Measurements from ENCODE around the gene TMEM121.
A peak's percentile ranks its signal among the peaks of the same experiment; 100 is the strongest.

Gene TMEM121

DNA sequence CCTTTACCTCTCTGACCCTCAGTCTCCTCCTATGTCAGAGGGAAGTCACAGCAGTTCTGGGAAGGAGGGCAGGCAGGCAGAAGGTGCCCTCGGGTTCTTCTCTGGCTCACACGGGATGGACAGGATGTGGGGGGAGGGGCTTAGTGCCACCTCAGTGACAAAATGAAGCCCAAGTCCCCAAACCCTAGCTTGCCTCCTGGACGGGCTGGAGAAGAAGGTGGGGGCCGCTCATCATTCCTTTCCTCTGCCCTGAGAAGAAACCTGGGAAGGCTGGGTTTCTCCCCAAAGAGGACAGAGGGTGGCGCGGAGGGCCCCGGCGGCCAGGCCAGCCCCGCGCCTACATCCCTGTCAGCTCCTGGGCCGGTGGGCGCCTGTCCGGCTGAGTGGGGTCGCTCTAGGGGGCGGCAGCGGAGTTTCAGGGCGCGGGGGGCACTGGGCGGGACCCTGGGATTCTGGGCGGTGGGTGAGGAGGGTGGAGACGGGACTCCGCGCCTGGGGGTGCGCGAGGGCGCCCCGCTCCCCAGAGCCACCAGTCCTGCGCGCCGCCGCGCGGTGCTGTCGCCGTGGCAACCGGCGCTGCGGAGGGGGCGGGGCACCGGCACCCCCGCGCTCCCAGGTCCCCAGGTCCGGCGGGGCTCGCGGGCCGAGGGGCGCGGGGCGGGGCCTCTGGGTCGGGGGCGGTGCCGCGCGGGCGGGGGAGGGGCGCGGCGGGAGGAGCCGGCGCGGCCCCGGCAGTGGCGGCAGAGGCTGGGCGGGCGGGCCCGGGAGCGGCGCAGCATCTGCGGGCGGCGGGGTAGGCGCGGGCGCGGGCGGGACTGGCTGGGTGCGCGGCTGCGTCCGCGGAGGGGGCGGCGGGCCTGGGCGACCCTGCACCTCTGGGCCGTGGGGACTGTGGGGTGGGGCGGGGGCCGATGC lies at the start of gene TMEM121:
TSS of gene TMEM121 (plus strand) at position 723 of the 915 bp plus-strand sequence. CDS start 2,252 bp downstream, outside the sequence.
- DNase-seq (ENCODE audit: low spot score), result peak; percentile 39

DNA sequence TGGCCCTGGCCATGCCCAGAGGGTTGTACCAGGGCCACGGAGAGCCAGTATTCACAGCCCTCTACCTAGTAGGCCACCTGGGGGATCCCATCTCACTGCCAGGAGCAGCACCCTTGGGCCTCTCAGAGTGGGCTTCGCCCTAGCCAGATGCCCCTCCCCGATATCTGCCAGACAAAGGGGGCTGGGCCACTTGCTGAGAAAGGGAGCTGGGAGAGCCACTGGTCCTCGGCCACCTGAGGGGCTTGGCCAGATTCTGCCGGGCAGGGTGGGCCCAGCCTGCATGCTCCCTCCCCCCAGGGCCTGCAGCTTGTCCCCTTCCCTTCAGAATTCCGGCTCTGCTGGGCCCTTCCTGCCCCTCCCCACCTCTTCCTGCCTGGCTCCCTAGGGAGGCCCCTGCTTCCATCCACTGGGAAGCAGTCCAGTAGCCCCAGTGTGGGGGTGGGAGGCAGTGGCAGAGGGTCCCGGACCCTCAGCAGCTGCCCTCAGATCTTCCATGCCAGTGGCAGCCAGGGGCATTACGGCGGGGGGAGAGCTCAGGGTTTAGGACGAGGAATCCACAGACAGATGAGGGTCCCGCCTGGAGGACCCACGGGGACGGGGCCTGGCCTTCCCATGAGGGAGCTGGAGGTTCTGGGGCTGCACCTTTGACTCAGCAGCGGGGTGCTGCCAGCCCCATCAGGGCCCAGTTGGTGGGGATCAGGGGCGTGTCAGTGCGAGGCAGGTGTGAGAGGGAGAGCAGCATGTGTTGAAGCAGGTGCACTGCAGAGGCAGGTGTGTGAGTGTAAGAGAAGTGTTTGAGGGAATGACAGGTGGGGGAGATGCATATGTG lies 49.3 kb upstream of the TMEM121 start:
- no peak for DNase-seq (ENCODE audit: low spot score)

DNA sequence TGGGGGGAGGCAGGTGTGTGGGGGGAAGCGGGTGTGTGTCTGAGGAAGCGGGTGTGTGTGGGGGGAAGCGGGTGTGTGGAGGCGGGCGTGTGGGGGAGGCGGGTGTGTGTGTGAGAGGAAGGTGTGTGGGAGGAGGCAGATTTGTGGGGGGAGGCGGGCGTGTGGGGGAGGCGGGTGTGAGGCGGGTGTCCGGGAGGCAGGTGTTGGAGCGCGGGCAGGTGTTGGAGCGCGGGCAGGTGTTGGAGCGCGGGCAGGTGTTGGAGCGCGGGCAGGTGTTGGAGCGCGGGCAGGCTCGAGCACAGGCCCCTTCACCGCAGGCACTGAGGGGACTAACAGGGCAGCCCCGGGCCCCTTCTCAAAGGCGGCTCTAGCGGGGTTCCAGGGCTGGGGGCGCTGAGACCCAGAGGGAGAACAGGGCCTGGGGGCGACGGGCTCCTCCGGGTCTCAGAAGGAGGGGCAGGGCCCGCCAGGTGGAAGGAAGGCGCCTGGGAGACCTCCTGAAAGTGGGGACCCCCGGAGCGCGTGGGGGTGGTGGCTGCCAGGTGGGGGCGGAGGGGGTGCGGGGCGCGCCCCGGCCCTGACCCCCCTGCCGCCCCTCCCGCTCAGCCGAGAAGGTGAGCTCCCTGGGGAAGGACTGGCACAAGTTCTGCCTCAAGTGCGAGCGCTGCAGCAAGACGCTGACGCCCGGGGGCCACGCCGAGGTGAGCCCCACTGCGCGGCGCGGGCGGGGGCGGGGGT lies 48.6 kb upstream of the TMEM121 start:
- no peak for DNase-seq (ENCODE audit: low spot score)

DNA sequence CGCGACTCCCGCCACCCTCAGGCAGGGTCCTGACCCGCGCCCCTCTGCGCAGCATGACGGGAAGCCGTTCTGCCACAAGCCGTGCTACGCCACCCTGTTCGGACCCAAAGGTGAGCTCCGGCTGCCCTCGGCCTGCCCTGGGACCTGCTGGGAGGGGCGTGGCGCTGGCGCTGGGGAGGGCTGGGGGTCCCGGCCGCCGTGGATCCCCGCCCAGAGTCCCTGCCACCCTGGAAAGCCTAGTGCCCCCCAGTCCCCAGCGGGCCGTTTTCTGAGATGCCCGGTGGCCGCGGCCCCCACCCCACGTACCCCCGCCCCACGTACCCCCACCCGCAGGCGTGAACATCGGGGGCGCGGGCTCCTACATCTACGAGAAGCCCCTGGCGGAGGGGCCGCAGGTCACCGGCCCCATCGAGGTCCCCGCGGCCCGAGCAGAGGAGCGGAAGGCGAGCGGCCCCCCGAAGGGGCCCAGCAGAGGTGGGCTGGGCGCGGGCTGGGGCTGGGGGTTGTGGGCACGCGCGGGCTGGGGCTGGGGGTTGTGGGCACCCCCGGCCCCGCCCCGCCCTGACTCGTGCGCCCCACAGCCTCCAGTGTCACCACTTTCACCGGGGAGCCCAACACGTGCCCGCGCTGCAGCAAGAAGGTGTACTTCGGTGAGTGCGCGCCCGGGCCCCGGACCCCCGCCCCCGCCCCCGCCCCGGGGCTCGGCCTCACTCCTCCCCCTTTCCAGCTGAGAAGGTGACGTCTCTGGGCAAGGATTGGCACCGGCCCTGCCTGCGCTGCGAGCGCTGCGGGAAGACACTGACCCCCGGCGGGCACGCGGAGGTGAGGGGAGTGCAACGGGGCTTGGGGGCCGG lies 47.8 kb upstream of the TMEM121 start:
- no peak for DNase-seq (ENCODE audit: low spot score)

DNA sequence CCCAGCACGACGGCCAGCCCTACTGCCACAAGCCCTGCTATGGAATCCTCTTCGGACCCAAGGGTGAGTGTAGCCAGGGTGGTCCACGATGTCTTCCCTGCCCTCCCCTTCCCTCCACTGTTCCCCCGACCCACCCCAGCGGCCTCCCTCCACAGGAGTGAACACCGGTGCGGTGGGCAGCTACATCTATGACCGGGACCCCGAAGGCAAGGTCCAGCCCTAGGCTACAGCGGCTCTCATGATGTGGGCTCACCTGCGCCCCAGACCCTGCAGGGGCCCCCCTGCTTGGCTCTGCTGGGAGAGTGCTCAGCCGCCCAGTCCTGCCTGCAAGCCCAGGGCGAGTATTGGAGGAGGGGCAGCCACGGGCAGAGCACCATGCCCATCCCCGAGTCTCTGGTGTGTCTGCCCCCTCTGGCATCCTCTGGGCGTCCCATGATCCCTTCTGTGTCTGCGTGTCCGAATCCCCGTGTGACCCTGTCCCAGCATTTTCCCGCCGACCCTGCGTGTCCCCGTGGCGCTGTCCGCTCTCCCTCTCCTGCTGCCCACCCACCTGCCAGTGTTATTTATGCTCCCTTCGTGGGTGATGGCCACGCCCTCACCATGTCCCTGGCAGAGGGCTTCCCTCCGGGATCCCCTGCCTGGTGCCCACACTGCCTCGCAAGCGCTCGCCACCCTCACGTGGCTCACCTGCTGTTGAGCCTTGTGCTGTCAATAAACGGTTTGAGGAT lies 46.8 kb upstream of the TMEM121 start:
- no peak for DNase-seq (ENCODE audit: low spot score)

DNA sequence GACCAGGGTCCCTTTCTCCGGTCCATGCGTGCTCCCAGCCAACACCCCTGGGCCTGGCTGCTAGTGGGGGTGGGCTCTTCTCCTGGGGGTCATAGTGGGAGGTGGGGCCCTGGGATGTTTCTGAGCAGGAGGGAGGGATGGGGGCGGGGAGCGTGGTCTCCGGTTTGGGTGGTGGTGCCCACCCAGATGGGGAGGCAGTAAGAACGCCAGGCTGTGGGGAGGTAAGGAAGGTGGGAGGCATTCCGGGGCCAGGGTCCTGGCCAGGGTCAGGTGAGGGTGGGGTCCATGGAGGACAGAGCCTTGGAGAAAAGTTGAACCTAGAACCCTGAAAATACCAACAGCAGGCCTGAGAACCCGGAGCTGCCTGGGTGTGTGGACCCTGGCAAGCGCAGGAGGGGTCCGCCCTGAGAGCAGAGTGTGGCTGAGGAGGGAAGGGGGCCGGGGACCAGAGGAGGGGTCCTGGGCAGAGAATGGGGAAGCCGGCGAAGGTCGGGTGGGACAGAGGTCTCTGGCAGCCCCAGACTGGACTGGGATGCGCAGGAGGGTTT lies 46.1 kb upstream of the TMEM121 start:
- DNase-seq (ENCODE audit: low spot score), result no peak

DNA sequence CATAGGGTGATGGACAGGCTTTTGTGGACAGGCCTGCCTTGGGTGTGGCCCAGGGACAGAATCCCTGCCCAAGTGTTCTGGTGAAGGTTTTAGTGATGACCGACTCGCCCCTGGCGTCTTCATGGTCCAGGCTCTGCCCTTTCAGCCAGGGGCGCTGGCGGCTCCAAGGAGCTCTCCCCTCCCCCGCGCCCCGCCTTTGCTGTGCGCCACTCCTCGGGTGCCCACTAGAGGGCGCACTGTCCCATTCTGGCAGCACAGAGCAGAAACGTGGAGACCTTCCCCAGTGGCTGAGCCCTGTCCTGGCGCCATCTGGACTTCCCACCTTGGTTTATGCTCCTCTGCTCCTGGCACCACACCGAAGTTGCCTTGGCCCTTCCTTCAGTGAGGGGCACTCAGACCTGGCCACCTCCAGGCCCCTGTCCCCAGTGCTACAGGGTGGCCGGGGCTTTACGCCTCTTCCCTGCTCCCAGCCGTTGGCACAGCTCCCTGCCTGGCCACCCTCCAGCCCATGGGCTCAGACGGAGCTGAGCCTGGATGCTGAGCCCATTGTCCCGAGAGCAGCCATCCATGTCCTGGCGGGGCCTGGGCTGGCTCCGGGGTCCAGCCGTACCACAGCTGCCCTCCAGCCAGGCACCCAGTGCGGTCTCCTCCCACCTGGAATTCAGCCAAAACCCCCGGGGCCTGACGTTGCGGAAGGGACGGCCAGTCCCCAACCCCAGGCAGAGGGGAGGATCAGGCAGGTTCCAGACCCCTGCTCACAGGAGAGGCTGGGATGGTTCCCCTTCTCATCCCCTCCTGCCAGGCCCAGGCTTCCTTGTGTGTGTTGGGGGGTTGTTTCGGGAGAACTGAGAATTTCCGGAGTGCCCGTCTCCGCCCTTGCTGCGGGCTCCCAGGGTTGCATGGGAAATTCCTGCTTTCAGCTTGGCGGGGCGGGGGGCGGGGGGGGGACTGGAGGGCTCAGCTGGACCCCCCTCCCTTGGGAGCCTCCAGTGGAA lies 45.3 kb upstream of the TMEM121 start:
- DNase-seq (ENCODE audit: low spot score), result peak; percentile 88

DNA sequence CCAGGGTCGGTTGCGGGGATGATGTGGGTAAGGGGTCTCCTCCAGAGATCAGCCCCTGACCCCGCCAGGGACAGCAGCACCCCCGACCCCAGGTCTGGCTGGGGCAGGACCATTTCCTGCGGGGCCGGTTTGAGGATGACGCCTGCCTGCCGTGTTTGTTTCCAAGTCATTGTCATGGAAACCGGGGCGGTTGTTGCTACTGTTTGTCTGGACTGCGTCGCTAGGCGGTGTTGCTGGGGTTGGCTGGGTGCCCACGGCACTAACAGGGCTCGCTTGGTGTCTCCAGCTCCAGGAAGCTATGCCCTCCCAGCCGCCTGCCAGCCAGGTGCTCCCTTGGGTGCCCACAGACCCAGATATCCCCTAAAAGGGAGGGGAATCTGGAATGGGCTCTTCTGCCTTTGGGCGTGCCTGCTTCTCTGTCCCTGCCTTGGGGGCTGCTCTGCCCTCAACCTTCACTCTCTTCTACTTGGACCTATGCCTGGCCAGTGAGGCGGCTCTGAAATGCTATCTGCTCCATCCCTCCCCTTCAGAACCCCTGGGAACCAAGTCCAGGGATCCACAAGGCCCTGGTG lies 44.4 kb upstream of the TMEM121 start:
- peak; percentile 97 for DNase-seq (ENCODE audit: low spot score)

DNA sequence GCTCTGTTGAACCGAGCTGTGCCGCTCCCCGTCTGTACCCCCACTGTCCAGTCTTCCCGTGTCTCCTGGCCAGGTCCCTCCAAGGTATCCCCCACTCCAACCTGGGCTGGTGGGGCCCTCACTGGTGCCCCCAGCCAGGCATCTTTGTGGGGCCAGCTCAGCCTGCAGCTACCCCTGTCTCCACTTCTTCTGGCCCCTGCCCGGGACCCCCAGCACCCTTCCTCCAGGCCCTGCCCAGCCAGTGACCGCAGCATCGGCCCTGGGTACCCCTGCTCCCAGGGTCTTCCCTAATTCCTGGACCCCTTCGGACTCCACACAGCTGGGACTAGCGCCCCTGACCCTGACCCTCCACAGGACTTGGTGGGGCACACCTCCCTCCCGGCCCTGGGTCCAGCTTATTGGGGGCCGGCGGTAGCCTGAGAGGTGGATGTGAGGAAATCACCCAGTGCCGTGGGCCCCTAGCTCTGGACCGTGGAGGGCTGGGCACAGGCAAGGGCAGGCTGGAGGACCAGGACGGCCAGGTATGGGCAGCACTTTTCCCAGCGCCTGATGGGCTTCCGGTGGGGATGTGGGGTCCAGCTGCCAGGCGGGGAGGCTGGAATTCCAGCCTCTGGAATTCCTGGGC lies 43.8 kb upstream of the TMEM121 start:
- no peak for DNase-seq (ENCODE audit: low spot score)

DNA sequence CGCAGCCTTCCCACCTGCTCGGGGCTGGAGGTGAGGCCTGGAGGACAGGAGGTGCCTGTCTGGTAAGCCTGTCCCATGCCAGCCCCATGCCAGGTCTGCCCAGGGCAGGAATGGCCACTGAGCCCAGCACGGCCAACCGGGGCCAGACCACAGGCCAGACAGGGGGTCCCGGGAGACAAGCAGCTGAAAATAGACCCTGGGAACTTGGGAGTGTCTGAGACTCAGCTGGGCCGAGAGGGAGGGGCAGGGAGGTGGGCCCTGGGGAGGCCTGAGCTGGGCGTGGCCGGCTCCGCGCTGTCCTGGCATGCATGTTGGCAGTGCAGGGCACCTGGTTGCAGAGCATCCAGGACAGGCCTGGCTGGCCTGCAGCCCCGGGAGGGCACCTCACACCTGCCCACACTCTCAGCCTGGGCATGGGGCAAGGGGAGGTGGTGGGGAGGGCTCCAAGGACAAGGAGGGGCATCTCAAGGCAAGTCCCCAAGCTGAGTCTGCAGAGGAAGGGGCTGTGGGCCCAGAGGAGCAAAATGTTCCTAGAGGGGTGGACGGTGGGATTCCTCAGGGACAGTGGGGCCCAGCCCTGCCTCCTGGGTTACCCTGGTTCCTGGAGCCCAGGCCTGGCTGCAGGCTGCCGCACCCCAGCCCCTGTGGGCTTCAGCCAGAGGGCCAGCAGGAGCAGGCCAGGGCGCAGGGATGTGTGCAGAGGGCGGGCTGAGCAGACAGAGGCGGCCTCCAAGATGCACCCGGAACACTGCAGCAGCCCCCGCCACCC lies 42.9 kb upstream of the TMEM121 start:
- DNase-seq (ENCODE audit: low spot score), result no peak

DNA sequence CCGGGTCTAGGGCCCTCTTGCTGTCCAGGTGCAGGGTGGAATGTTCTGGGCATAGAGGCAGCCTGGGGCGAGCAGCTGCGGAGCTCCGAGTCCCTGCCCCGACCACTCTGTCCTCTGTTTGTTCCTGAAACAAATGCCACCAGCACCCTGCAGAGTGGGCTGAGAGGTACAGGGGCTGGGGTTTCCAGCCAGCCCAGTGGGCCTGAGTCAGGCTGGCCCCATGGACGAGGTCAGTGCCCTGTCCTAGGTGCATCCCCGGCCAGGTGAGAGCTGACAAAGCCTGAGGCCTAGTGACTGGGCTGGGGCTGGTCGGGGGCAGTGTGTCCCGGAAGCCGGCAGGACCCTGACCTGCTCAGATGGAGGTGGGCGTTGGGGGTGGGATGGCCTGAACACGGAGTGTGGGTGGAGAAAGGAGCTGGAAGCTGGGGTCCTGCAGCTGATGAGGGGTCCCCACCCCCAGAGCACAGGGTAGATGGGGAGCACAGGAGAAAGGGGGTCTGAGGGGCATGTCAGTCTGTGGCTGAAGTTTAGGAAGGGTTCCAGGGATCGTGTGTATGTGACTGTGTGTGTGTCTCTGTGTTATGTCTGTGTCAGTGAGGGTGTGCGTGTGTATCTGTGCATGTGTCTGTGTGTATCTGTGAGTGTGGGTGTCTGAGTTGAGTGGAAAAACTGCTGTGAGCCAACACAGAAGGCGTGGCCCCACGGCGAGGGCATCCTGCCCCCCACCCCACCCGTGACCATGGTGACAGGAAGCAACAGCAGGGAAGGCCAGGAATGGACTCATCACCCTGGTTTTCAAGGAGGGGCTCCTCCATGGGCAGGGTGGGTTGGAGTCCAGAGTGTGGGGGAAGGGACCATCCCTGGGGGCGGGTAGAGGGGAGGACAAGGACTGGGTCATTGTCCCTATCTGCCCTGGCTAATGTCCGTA lies 42.0 kb upstream of the TMEM121 start:
- DNase-seq (ENCODE audit: low spot score), result no peak

DNA sequence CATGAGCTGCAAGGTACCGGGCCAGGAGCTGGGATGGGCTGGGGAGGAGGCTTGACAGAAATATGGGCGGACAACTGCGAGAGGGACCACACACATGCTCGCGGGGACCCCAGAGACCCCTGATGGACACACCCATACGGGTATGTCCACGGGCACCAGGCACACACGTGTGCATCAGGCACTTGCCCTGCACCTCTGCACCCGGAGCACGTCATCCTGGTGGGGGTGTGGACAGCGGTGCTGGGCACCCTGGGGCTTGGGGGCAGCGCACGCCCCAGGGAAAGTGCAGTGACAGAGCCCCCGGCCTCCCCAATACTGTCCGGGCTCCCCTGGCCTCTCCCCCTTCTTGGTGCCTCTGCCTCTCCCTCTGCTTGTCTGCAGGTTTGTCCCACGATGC lies 41.4 kb upstream of the TMEM121 start:
- no peak for DNase-seq (ENCODE audit: low spot score)

DNA sequence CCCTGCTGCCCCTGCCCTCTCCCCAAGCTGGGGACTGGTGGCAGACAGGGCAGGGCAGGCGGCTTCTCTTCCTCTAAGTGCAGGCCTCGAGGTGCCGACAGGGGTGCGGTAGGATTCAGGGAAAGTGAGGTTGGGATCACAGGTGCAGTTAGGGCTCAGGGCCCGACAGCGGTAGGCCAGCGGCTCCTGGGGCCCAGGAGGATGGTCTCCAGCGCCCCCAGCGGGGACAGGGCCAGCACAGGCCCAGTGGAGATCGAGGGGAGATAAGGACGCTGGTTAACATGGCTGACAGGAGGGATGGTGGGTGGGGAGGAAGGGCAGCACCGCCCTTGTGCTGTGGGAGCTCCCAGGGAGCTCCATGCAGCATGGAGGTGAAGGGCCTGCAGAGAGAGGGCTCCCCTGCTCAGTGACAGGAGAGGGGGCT lies 40.6 kb upstream of the TMEM121 start:
- no peak for DNase-seq (ENCODE audit: low spot score)

DNA sequence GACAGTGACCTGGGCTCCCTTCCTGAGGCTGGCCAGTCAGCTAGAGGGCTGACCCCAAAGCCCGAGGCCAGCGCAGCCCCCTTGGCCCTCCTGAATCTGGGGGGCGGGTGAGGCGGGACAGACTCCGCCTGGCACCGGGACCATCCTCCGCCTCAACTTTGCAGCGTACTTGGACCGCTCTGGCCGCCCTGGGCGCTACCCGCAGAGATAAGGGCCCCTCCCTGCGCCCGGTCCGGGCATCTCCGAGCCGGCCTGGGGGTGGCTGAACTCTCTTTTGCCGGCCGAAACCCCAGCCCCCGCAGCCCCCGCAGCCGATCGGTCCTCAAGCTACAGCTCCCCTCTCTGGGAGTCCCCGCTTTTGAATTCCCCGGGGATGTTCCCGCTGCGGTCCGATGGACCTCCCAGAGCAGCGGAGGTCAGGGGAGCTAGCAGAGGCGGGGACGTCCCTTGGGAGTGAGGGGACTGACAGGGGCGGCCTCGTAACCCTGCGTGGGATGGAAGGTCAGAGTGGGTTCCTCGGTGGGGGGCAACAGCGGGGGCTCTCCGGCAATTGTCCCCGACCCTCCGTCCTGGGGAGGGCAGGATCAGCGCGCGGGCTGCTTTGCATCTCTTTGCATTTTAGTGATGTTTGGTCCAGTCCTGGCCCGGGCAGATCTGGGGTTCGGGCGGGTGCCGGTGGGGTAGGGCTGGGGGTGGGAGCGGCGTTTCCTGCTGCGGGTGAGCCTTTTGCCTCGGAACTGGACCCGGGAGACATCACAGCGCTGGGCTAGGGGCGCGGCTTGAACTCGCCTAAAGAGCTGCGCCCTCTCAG lies 40.0 kb upstream of the TMEM121 start, which contains the start of gene CRIP1:
TSS of gene CRIP1 (plus strand) at position 724 of the 811 bp plus-strand sequence. CDS start 374 bp downstream, outside the sequence.
- no peak for DNase-seq (ENCODE audit: low spot score)

DNA sequence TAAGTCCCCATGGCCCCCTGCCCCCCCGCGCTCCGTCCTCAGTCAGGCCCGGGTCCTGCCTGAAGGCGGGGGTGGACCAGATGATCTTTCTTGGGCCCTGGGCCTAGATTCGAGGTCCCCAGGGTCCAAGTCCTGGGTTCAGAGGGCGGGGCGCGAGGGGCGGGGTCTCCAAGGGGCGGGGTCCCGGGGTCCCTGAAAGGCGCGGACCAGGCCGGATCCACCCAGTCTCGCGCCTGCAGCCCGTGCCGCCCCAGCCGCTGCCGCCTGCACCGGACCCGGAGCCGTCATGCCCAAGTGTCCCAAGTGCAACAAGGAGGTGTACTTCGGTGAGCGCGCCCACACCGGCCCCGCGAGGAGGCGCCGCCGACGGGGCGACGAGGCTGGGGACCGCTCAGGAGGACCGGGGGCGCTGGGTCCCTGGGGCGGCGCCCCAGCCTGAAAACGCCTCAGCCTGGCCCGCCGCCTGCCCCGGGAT lies 39.4 kb upstream of the TMEM121 start:
- DNase-seq (ENCODE audit: low spot score), result peak; percentile 63

Data from NAMALWA (cell line).